ENCODE results near the gene FIGN.

FIGN gene

DNA sequence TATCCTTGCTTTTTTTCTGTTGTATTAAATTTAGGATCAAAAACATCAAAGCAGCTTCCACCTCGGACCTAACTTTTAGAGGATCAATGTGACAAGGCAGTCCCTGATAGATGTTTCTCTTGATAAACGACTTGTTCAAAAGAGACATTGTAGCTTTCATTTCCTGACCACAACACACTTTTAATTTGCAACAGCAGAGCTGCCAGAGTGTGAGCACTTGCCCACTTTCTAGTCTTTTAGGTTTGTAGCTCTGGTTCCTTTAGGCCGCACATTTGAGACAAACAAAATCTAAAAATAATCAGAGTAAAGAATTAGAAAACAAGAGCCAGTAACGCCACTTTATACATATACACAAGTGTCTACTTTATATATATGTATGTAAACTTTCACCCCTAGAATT is 3.1 kb downstream of the FIGN start:
- Histone ChIP-seq H3K79me2 (ENCODE audit: low read length) (no peaks in the 10 kb centered on the region), H3K4me3 (ENCODE audit: low read length) (no peak overlapping the region), H3K36me3 (replicated peaks; ENCODE audit: low read depth, low read length) (no peaks in the 10 kb centered on the region), H3K27me3 (ENCODE audit: low read depth, low read length) (no peaks in the 10 kb centered on the region), H2AFZ (ENCODE audit: low read depth, low read length) (no peak overlapping the region), H3K9me3 (ENCODE audit: insufficient read depth, low read length) (no peaks in the 10 kb centered on the region), H3K4me2 (ENCODE audit: low read length) (no peak overlapping the region), H4K20me1 (ENCODE audit: insufficient read depth, low read length) (no peaks in the 10 kb centered on the region), H3K27ac (ENCODE audit: low read length) (no peak overlapping the region), H3K9ac (ENCODE audit: low read length) (no peak overlapping the region), H3K4me1 (ENCODE audit: low read length) (no peaks in the 10 kb centered on the region)
- no peak for TF ChIP-seq EZH2phosphoT487 (IDR thresholded peaks at IDR 0.05; ENCODE audit: low read depth)
- TF ChIP-seq, protein P1, sequence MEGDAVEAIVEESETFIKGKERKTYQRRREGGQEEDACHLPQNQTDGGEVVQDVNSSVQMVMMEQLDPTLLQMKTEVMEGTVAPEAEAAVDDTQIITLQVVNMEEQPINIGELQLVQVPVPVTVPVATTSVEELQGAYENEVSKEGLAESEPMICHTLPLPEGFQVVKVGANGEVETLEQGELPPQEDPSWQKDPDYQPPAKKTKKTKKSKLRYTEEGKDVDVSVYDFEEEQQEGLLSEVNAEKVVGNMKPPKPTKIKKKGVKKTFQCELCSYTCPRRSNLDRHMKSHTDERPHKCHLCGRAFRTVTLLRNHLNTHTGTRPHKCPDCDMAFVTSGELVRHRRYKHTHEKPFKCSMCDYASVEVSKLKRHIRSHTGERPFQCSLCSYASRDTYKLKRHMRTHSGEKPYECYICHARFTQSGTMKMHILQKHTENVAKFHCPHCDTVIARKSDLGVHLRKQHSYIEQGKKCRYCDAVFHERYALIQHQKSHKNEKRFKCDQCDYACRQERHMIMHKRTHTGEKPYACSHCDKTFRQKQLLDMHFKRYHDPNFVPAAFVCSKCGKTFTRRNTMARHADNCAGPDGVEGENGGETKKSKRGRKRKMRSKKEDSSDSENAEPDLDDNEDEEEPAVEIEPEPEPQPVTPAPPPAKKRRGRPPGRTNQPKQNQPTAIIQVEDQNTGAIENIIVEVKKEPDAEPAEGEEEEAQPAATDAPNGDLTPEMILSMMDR (IDR thresholded peaks at IDR 0.05; ENCODE audit: low read depth, low read length), result no peak

DNA sequence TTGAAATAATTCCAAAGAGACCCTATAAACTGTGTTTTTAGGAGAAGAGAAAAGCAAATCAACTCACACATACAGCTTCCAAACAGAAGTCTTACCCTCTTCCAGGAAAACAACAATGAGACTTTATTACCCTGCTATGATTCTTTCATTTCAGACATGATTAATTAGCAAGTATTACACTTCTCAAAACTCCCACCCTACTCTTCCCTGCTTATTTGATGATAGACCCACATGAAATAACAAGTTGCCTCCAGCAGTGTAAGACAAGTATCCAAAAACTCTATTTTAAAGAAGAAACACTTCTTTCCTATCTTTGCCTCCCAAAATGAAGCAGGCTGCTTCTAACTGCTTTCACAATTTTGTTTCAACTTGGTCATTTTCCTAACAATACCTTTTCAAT is 4.1 kb downstream of the FIGN start:
- Histone ChIP-seq H2AFZ (ENCODE audit: low read depth, low read length) (no peak overlapping the region), H3K27ac (ENCODE audit: low read length) (no peak overlapping the region), H3K9ac (ENCODE audit: low read length) (no peak overlapping the region), H3K79me2 (ENCODE audit: low read length) (no peaks in the 10 kb centered on the region), H3K4me3 (ENCODE audit: low read length) (no peak overlapping the region), H4K20me1 (ENCODE audit: insufficient read depth, low read length) (no peaks in the 10 kb centered on the region), H3K4me1 (ENCODE audit: low read length) (no peaks in the 10 kb centered on the region), H3K36me3 (replicated peaks; ENCODE audit: low read depth, low read length) (no peaks in the 10 kb centered on the region), H3K9me3 (ENCODE audit: insufficient read depth, low read length) (no peaks in the 10 kb centered on the region), H3K4me2 (ENCODE audit: low read length) (no peak overlapping the region), H3K27me3 (ENCODE audit: low read depth, low read length) (no peaks in the 10 kb centered on the region)
- TF ChIP-seq, protein P1 (IDR thresholded peaks at IDR 0.05; ENCODE audit: low read depth, low read length), result no peak
- TF ChIP-seq EZH2phosphoT487 (IDR thresholded peaks at IDR 0.05; ENCODE audit: low read depth), result no peak

DNA sequence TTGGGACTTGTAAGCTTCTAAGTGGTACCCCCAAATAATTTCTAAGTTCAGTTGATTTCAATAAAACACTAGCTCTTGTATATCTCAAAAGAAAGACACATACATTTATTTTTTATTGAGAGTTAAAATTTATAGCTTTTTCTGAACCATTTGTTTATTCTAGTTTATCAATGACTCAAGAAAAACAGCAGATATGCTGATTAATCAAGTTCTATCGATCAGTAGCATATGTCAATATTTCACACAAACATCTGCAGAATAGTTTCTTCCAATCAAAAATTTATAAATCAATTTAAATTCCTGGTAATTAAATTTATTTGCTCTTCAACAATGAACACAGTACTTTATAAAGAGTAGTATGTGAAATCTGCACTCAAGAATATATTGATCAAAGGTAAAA is 5.3 kb downstream of the FIGN start:
- H3K4me1 ChIP-seq (ENCODE audit: low read length), result no peaks in the 10 kb centered on the region
- no peaks in the 10 kb centered on the region for H3K9me3 ChIP-seq (ENCODE audit: insufficient read depth, low read length)
- H3K4me3 ChIP-seq (ENCODE audit: low read length), result no peak overlapping the region
- H3K79me2 ChIP-seq (ENCODE audit: low read length), result no peaks in the 10 kb centered on the region
- no peaks in the 10 kb centered on the region for H3K27me3 ChIP-seq (ENCODE audit: low read depth, low read length)
- no peak overlapping the region for H3K9ac ChIP-seq (ENCODE audit: low read length)
- H3K36me3 ChIP-seq (replicated peaks; ENCODE audit: low read depth, low read length), result no peaks in the 10 kb centered on the region
- H2AFZ ChIP-seq (ENCODE audit: low read depth, low read length), result no peak overlapping the region
- H3K4me2 ChIP-seq (ENCODE audit: low read length), result no peak overlapping the region
- no peak overlapping the region for H3K27ac ChIP-seq (ENCODE audit: low read length)
- no peaks in the 10 kb centered on the region for H4K20me1 ChIP-seq (ENCODE audit: insufficient read depth, low read length)
- no peak for TF ChIP-seq EZH2phosphoT487 (IDR thresholded peaks at IDR 0.05; ENCODE audit: low read depth)
- TF ChIP-seq, protein P1 (IDR thresholded peaks at IDR 0.05; ENCODE audit: low read depth, low read length), result no peak

DNA sequence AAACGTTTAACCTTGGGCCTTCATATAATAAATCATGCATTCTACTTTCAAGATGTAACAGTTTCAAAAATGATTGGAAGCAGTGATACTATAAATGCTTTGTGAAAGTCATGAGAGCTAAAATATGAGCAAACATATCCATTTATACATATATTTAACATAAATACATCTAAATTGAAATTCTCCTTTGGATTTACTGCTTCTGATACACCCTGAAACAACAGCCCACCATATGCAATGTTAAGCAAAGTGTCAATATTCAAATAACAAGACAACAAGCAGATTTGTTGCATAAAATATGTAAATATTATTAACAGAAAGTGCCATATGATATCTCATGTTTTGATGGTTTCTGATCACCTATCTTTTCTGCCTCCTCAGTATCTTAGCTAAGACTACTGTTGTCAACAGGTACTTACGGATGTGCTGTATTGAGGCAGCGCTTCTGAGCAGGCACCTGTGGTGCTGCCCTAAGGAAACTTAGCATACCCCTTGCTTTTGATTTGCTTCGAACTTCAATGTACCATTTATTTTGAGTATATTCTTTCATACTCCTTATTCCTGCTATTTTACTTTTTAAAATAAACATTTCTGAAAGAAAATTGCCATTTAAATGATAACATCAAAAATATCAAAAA is 6.1 kb downstream of the FIGN start:
- TF ChIP-seq, protein P1 (IDR thresholded peaks at IDR 0.05; ENCODE audit: low read depth, low read length), result no peak
- no peak for TF ChIP-seq EZH2phosphoT487 (IDR thresholded peaks at IDR 0.05; ENCODE audit: low read depth)
- no peaks in the 10 kb centered on the region for H4K20me1 ChIP-seq (ENCODE audit: insufficient read depth, low read length)
- no peak overlapping the region for H2AFZ ChIP-seq (ENCODE audit: low read depth, low read length)
- no peaks in the 10 kb centered on the region for H3K36me3 ChIP-seq (replicated peaks; ENCODE audit: low read depth, low read length)
- H3K9ac ChIP-seq (ENCODE audit: low read length), result no peak overlapping the region
- no peak overlapping the region for H3K4me3 ChIP-seq (ENCODE audit: low read length)
- no peaks in the 10 kb centered on the region for H3K9me3 ChIP-seq (ENCODE audit: insufficient read depth, low read length)
- no peak overlapping the region for H3K4me2 ChIP-seq (ENCODE audit: low read length)
- no peaks in the 10 kb centered on the region for H3K79me2 ChIP-seq (ENCODE audit: low read length)
- no peaks in the 10 kb centered on the region for H3K4me1 ChIP-seq (ENCODE audit: low read length)
- H3K27ac ChIP-seq (ENCODE audit: low read length), result no peak overlapping the region
- H3K27me3 ChIP-seq (ENCODE audit: low read depth, low read length), result no peaks in the 10 kb centered on the region
